GM19468 (cell line): Measurements from ENCODE around the gene PAX8.
"Not testable (repeated sequence)": the region's sequence is repeated elsewhere in the genome, so short reads cannot be mapped to it uniquely, and the experiment has no call there.

ENCODE experiments used
- ATAC-seq: cut with Tn5 transposase; IDR thresholded peaks from one replicate; pipeline ENCODE4 v1.9.1; 2021; ENCODE audit warnings: mild to moderate bottlenecking, moderate library complexity, moderate number of reproducible peaks; ENCODE audit not compliant: unreplicated experiment; ENCODE audit errors: extremely low read depth

PAX8 gene

DNA sequence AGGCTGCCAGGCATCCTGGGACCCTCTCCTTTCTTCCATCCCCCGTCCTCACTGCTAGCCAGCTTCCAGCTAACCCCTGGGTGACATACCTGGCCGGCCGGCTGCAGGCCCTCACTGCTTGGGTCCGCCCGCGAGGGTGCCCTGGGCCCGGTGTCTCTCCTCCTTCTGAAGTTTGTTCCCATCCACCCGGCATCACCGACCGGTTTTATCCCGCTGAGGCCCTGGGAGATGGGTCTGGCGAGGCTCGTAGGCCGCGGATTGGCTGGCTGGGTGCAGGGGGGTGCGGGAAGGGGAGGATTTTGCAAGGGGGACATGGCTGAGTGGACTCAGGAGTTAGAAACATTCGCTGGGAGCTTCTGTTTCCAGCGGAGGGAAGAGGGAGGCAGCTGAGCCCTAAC lies at the start of gene PAX8:
Gene PAX8 (minus strand): TSS at position 180 of the 398 bp plus-strand sequence. CDS start 527 bp downstream, outside the sequence.
- no peak for ATAC-seq

DNA sequence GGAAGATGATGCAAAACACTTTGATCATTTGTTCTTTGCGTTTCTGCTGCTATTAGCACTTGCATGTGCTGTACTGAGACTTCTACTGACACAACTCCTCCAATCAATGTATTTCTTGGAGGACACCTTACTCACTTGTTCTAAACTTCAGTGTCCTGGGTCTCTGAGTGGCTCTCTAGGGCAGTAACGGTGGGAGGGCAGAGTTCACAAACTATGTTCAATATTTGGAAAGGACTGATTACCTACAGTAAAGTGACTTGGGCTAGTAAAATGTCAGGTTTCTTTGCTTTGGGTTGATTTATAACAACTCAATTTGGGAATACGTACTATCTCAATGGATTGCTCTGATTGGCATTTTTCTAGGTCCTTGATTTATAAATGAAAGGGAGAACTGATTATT lies 49.3 kb upstream of the PAX8 start:
- ATAC-seq = no peak

DNA sequence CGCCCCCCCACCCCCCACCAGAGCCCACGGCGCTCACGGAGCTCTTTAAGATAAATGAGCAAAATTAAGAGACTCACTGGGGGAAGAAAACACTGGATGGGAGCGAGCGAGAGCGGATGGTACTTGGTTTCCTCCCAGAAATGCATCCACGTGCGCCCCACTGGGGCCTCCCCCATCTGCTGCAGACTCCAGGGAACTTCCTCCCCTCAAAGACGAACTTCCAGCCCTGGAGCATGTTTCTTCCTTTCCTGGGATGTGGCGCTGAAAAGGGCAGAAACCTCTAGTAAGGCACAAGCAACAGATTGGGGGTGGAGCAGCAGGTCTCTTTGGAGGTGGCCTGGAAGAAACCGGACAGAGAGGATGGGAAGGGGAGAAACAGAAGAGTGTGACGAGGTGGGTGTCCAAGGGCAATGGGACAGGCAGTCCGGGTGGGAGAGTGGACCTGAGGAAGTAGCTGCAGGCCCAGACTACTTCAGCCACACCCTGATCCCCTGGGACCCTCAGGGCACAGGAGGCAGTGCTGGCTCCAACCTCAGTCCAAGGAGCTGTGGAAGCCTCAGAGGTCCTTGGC lies 46.5 kb upstream of the PAX8 start:
- ATAC-seq = not testable (repeated sequence)

DNA sequence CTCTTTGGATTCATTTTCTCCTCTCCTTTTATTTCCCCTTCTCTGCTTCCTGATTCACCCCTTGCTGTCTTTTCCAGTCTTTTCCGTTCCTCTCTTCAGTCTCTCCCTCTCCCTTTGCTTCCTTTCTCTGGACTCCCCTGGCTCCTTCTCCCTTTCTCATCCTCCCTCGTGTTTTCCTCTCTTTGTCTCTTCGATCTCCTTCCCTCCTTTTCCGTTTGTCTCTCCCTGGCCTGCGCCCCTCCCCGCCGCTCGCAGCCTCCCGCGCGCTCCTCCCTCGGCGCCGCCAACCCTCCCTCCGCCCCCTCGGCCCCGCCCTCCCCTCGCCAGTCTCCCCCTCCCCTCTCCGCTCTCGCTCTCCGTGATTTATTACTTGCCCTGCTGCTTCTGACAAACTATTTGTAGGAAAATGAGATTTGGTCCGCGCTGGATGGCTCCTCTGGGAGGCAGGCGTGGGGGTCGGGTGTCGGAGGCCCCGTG lies 46.0 kb upstream of the PAX8 start:
- no peak for ATAC-seq

DNA sequence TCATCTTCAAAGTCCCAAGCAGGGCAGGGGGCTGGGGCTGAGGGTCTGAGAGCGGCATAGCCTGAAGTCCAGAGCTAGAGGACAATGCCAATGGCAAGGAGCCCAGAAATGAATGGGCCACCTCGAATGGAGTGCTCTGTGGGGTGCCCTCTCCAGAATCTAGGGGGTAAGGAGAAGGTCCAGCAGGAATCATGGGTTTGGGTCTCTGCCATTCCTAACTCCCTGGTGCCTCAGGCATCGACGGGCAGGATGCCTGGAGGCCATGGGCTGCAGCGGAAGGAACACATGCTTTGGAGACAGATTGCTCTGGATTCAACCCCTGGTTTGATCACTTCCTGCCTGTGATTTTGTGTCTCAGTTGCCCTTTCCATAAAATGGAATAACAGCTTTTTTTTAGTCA lies 44.4 kb upstream of the PAX8 start:
- not testable (repeated sequence) for ATAC-seq

DNA sequence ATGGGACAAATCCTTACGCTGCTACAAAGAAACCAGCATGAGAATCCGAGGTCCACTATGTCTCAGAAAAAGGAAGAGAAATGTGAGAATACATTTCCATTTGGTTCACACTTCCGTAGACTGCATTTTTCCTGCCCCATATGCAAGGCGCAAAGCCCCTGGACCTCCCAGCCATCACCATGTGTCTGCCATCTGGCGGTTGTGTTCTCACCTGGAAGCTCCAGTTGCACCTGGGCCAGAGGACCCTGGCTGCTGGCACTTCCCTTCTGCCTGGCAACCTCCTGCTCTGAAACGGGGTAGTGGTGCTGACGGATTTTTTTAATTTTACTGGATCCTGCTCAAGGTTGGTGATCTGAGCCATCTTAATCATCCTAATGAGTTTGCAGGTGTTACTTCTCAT lies 41.4 kb upstream of the PAX8 start:
- ATAC-seq = not testable (repeated sequence)

DNA sequence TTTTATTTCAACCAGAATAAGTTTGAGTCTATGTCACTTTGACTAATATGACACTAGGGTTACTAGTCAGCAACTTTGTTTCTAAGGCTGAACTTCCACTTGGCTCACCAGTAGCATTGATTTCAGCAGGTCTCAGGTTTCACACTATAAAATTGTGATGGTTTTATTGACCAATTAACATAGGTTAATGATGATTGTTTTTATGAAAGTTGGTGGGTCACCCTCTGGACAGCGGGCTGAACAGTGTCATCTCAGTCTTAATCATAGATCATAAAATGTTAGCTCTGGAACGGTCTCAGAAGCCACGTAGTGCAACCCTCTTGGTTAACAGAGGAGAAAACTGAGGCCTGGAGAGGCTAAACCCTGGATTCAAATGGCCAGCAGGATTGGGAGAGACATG lies 40.2 kb upstream of the PAX8 start:
- ATAC-seq = not testable (repeated sequence)

DNA sequence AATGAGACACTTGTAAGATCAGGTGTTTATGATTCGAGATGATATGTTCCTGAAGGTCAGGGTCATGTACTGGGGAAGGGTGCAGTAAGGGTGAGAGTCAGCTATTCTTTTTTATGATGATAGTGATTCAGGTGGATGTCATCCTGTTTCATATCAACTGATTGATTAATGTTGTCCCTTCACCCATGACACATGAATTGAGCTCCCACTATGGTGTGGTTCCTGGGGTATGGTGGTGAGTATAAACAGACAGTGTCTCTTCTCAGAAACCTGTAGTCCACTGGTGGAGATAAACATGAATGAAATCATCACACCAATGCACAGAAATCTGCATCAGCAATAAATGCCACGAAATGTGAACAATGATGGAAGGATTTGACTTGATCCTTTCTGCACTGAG lies 37.4 kb upstream of the PAX8 start:
- no peak for ATAC-seq

DNA sequence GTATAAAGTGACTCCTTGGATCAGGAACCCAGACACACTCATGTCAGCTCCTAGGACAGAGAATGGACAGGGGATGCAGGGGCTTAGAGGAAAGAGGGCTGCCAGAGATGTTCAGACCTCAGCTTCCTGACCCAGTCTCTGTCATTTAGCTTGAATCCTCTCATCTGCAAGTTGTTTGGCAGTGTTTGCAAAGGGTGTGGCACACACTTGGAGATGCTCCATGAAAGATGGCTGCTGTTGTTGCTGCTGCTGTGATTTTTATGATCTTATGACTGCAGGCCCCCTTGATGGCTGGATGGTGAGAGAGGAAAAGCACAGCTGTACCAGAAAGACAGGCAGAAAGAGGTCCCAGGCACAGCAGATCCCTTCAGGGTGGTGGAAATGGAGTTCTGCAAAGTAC lies 35.9 kb upstream of the PAX8 start:
- ATAC-seq = not testable (repeated sequence)

DNA sequence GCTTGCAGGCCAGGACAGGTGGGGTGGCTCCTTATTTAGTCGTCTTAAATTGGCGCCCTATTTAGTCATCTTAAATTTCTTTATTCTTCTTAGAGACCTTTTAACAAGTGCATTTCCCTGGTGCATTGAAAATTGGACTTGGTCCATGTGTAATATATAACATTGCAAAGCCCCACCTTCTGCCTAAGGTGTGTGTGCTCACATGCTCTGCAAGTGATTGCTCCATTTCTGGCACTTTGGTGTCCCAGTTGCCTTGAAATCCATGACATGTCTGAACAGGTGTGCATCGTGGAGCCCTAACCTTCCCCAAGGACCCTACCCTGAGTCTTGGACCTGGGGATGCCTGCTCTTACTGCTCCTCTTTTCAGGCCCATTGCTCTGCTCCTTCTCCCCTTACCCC lies 35.5 kb upstream of the PAX8 start:
- ATAC-seq = not testable (repeated sequence)

DNA sequence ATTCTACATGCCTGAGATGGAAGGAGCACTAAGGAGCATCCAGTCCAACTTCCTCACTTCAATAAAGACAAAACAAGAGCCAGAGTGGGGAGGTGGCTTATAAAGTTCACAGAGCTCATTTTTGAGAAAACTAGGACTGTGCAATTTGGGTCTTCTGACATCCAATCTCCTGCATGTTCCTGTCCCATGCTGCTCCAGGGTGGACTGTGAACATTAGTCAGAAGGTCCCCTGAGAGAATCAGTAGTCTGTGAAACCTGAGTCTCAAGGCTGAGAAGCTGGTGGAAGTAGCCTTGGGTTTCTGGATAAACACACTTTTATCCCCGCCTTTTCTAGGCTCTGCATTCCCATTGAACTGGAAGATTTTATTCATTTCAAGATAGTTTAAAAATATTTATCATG lies 33.1 kb upstream of the PAX8 start:
- ATAC-seq = not testable (repeated sequence)

DNA sequence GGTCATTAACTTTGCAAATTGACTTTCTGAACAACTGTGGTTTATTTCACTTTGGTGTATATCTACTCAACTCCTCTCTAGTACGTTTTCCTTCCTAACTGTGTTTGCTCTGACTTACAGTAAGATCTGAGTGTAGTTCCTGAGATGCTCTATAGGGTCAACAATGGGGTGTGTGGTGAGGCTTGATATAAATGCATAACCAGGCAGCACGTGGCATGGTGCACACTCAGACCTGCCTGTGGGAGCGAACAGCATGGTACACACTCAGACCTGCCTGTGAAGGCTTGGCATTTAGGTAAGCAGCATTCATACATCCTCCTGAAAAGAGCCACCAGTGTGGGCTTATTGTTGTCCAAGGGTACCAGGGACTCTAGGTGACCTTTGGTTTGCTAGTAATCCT lies 32.5 kb upstream of the PAX8 start:
- ATAC-seq = not testable (repeated sequence)

DNA sequence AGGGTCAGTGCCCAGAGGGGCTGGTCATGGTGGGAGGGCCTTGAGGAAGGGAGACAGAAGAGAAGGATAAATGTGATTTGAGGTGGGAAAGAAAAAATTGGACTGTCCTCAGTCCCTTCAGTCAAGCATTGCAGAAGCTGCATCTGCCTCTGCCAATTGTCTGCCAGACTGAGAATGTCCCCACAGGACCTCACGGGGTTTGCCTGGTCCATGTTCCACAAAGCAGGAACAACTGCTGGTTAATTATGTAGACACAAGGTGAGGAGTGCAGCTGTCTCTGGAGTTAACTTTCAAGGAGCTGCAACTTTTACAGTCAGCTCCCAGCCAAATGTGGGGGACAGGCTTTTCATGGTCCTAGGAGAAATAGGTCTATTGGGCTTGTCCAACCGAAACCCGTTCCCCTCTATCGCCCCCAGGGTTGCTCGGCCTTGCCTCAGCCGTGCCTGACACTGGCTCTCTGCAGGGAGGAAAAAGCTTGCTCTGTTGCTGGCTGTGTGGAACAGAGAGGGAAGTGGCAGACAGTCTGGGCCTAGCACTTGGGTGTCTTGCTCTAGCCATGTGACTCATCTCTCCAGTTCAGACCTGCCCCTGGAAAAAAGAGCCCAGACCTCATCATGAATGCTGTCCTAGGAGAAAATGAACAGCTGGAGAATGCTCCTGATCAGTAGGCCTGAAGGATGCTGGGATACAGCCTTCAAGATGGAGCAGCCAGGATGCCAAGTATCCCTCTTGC lies 31.1 kb upstream of the PAX8 start:
- no peak for ATAC-seq

DNA sequence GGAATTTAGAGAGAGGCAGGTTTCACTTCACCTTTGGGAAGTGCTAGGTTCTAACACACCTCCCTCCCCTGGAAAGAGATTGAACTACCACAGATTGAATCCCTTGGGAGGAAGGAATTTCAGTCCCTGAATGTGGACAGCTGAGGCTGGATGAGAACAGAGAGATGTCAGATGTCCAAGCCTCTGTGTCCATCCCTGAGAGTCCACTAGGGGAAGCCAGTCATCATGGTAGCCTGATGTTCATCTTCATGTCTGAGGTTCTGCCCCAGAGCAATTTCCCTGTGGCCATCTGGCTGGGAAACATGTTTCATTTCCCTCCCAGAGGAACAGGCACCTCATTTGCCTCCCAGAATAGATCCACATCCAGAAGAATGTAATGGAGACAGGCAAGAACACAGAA lies 30.1 kb upstream of the PAX8 start:
- ATAC-seq = not testable (repeated sequence)

DNA sequence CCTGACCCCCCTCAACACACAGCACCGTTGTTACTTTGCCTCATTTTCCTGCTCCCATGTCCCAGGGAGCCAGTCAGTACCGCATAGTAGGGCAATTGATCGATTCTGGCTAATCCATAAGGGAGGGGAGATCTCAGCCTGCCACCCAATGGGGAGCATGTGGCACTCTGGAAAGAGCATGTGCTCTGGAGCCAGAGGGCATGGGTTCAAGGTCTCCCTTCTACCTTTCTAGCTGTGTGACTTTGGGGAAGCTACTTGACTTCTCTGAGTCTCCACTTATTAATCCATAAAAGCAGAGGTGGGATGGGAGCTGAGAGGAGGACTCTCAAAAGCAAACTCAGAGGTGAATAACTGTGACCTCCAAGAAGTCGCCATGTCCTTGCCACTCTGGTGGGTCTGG lies 27.5 kb upstream of the PAX8 start:
- ATAC-seq = not testable (repeated sequence)

DNA sequence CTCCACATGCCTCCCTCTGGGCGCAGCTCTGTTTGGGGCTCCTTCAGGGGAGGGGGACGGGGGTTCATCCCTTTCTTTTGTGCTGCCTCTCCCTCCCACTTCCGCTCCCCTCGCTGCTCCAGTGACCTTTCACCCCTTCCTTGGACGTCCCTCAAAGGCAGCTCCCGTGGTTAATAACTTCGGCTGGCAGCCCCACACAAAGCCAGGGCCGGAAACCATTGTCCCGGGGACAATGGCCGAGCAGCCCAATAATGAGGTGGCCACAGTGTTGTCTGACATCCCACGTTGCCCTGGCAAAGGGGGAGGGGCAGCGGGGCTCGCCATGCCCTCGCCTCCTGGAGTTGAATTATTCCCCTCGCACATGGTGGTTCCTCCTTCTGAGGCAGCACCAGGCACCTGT lies 27.0 kb upstream of the PAX8 start:
- not testable (repeated sequence) for ATAC-seq

DNA sequence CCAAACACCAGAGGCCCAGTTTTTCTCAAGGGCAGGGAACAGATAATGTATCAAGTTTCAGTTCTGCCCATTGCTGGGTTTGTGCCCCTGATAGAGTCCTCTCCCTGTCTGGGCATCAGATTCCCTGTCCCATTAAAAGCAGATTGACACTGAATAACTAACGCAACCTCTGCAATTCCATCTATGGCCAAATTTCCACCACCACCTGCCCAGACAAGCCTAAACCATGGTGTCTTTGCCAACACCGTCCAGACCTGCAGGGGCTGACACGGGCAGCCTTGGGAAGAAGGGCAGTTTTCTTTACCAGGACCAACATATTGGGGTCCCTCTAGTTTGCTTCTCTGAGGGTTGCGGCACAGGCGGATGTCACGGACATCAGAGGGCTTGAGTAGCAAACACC lies 26.4 kb upstream of the PAX8 start:
- no peak for ATAC-seq

DNA sequence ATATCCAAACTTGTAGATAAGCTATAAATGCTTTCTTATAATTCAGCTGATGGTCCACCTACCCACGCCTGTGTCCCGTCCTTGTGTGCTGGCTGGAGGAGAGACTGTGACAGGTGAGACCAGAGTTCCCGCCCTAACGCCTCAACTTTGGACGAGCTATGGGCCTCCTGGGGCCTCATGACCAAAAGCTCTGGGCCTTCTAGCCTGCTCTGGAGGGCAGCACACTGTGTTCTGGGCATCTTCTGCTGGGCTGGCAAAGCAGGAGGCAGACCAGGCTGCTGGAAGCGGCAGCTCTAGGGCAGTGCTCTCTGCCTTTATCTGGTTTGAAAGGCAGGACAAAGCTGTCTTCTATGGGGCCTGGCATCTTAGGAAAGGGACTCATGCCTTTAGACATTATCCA lies 26.0 kb upstream of the PAX8 start:
- ATAC-seq = no peak

DNA sequence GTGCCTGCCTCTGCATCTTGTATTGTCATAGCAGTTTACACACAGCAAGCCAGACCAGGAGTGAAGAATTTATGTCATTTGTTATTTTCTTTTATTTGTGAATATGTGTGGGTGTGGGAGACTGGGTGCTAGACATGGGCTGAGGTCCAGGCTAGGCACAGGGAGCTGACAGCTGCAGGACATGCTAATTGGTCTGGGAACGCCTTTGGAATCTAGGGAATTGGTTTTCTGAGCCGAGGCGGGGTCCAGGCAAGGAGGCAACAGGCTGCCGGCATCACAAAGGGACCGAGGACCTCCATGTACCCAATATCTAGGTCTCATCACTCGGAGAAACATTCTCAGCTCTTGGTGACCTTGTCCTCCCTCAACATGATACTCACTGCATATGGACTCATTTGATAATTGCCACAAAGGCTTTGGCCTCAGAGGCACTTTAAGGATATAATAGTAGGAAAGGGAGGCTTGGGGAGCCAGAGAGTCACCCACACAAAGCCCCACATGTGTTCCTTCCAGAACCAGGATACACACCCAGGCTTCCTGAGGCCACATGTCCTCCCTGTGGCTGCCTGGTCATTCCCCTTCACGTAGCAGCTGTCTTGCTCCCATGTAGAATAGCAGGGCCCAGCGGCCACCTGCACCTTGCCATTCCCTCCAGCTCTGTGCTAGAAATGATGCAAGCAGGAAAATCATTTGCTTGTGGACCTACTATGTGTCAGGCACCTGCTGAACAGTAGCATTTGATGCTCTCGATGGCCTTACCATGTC lies 23.7 kb upstream of the PAX8 start:
- not testable (repeated sequence) for ATAC-seq

DNA sequence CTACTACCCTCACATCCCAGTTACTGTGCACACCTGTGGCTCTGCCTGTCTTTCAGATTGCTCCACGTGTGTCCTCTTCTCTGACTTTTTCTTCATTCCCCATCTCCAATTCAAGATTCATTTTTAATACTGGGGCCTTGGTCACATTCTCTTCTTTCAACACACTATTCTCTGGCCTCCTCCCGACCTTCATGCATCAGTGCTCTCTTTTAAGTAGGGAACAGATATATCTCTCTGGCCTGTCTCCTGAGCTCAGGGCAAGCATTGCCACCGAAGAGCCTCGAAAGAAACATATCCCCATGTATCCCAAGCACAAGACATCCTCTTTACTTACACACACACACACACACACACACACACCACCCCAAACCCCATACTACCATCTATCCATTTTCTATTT lies 21.6 kb upstream of the PAX8 start:
- ATAC-seq = no peak

DNA sequence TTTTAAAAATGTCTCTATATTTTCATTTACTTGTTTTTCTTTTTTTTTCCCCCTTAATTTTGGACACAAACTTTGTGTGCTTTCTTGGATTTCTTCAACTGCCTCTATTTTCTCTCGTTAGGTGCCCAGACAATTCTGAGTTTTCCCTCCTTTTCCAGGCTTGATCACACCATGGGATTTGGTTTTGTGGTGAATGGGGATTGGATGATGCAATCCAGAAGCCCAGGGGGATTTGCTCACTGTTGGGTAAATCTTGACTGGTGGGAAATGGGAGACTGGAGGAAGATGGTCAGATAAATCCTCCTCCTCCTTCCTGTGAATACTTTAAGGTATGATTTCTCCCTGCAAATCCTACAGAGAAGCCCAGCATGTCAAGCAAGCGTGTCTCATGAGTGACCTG lies 19.5 kb upstream of the PAX8 start:
- ATAC-seq = no peak
